RWPE1 (cell line): Measurements from ENCODE around the gene ECHDC1.
A peak's percentile ranks its signal among the peaks of the same experiment; 100 is the strongest.

Source experiments
- CTCF ChIA-PET: fragments of 350-600 bp; sonication (Branson Sonifier 250); formaldehyde crosslinking; extraction: SDS; loops from one replicate; lab custom pipeline; 2021; lab: Yijun Ruan, JAX
- POLR2A ChIA-PET: fragments of 400-600 bp; formaldehyde crosslinking; extraction: SDS; loops from one replicate; lab custom pipeline; 2020; ENCODE audit warnings: antibody characterized with exemption; ENCODE audit not compliant: low non-redundant PET; lab: Yijun Ruan, JAX
- DNase-seq: peaks from one replicate; pipeline ENCODE4 v3.0.0; 2012; ENCODE audit warnings: low spot score
- H3K27ac ChIP-seq: fragments of 450-650 bp; 2 replicates; pipeline ENCODE4 v1.5.1; 2017
- TF ChIP-seq, protein P1 (sequence below): fragments of 450-650 bp; conservative IDR thresholded peaks from 2 replicates; pipeline ENCODE4 v1.5.1; 2017; ENCODE audit warnings: low read depth, mild to moderate bottlenecking

The ECHDC1 gene

DNA sequence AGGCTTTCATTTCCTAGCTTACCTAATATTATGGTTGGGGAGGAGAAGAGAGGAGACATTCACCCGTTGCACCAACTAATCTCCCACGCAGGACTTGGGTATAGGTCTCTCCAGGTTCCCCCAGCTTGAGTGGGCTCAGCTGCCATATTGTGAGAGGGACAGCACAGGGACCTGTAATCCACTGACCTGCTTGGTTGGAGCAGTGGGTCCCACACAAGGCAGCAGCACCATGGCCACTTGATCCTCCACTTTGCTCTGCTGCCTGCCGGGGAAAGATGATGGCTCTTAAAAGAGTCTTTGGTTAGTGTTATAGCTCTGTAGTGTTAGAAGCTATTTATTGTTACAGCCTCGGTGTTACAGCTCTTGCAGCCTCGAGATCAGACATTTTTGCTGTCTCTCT lies 22.5 kb upstream of the ECHDC1 start:
- TF ChIP-seq, protein P1, sequence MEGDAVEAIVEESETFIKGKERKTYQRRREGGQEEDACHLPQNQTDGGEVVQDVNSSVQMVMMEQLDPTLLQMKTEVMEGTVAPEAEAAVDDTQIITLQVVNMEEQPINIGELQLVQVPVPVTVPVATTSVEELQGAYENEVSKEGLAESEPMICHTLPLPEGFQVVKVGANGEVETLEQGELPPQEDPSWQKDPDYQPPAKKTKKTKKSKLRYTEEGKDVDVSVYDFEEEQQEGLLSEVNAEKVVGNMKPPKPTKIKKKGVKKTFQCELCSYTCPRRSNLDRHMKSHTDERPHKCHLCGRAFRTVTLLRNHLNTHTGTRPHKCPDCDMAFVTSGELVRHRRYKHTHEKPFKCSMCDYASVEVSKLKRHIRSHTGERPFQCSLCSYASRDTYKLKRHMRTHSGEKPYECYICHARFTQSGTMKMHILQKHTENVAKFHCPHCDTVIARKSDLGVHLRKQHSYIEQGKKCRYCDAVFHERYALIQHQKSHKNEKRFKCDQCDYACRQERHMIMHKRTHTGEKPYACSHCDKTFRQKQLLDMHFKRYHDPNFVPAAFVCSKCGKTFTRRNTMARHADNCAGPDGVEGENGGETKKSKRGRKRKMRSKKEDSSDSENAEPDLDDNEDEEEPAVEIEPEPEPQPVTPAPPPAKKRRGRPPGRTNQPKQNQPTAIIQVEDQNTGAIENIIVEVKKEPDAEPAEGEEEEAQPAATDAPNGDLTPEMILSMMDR, result no peak
- no peak for DNase-seq
- CTCF ChIA-PET, result no interaction called here
- peak overlapping the region; percentile 88 for H3K27ac ChIP-seq
- POLR2A ChIA-PET, result no interaction called here

- CTCF ChIA-PET, result interaction anchor here (0.6 kb wide), 2 partner anchors 36 to 499 kb away, joined by 3 to 8 read pairs; no protein-coding TSS in a partner anchor
- DNase-seq, result no peak
- H3K27ac ChIP-seq, result no peak overlapping the region
- TF ChIP-seq, protein P1, result no peak
- POLR2A ChIA-PET, result no interaction called here
These were observed 9.1 kb upstream of the ECHDC1 start for GRCh38 chr6:127352524-127352923.

GRCh38 chr6:127349980-127350379 lies 6.6 kb upstream of the ECHDC1 start:
- ChIA-PET CTCF (no interaction called here), POLR2A (no interaction called here)
- H3K27ac ChIP-seq, result no peak overlapping the region
- DNase-seq, result no peak
- TF ChIP-seq, protein P1, result no peak

DNA sequence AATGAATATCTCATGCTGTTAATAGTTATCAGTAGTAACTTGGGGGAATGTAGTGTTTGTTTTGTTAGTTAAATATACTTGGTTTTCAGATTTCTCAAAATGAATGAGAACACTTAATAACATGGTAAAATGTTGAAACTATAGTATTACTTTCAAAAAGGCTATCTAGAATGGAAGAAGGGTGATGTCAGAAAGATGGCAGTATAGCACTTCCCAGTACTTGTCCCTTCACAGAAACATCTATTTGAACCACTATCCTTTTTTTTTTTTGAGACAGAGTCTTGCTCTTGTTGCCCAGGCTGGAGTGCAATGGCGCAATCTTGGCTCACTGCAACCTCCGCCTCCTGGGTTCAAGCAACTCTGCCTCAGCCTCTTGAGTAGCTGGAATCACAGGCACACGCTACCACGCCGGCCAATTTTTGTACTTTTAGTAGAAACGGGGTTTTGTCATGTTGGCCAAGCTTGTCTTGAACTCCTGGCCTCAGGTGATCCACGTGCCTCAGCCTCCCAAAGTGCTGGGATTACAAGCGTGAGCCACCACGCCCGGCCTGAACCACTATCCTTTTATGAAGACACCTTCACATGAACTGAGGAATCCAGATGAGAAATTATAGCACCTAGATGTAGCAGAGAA lies 4.7 kb upstream of the ECHDC1 start:
- POLR2A ChIA-PET, result interaction anchor here (0.7 kb wide), 1 partner anchor 851 kb away, joined by 3 read pairs; no protein-coding TSS in a partner anchor
- DNase-seq, result no peak
- H3K27ac ChIP-seq, result no peak overlapping the region
- TF ChIP-seq, protein P1, result no peak
- CTCF ChIA-PET, result no interaction called here

DNA sequence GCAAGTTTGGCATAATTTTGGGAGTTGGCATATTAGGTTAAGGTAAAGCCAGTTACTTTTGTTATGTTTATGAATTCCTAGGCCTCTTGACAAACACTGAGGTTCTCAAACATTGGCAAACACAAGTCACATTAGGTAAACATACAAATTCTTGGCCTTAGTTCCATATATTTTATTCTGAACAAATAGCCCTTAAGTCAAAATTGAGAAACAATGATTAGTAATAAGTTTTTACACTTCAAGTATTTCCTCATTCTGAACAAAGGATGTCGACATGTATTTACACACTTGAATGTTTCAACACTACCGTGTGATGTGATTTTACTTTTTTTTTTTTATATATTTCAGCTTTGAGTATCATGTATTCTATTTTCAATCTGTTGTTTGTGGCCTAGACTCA lies 3.8 kb upstream of the ECHDC1 start:
- DNase-seq, result no peak
- no peak overlapping the region for H3K27ac ChIP-seq
- POLR2A ChIA-PET, result no interaction called here
- TF ChIP-seq, protein P1, result no peak
- CTCF ChIA-PET, result no interaction called here

DNA sequence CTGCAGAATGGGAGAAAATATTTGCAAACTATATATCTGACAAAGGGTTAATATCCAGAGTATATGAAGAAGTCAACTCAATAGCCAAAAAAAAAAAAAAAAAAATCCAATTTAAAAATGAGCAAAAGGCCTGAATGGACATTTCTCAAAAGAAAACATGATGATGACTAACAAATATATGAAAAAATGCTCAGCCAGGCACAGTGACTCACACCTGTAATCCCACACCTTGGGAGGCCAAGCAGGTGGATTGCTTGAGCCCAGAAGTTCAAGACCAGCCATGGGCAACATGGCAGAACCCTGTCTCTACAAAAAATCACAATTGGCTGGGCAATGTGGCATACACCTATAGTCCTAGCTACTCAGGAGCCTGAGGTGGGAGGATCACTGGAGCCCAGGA lies 2.1 kb upstream of the ECHDC1 start:
- CTCF ChIA-PET, result no interaction called here
- POLR2A ChIA-PET, result no interaction called here
- DNase-seq, result no peak
- H3K27ac ChIP-seq, result no peak overlapping the region
- TF ChIP-seq, protein P1, result no peak
